H9 (cell line): ENCODE measurements around the gene ERFE. TPM values are rescaled to one million over a fixed set of nuclear protein-coding genes. Genes with fewer than 3 reads are reported as not detected.

ENCODE experiments used
- DNase-seq: peaks from one replicate; pipeline ENCODE4 v3.0.0-alpha.2; 2017
- H2AFZ ChIP-seq: one replicate; pipeline ENCODE4 v1.6.1; 2013; ENCODE audit warnings: mild to moderate bottlenecking, low read length, control low read depth, moderate library complexity
- H2AK5ac ChIP-seq: 2 replicates; pipeline ENCODE4 v1.6.1; 2013; ENCODE audit warnings: low read length, control low read depth, mixed read lengths; ENCODE audit not compliant: insufficient read length
- H2BK120ac ChIP-seq: one replicate; pipeline ENCODE4 v1.6.1; 2013; ENCODE audit warnings: low read depth, mild to moderate bottlenecking, low read length, control low read depth, inconsistent platforms; ENCODE audit not compliant: poor library complexity, severe bottlenecking
- H2BK12ac ChIP-seq: 2 replicates; pipeline ENCODE4 v1.6.1; 2013; ENCODE audit warnings: low read length, control low read depth, mixed read lengths, low read depth; ENCODE audit not compliant: insufficient read length
- H2BK15ac ChIP-seq: 2 replicates; pipeline ENCODE4 v1.6.1; 2013; ENCODE audit warnings: low read depth, low read length, control low read depth
- H2BK20ac ChIP-seq: one replicate; pipeline ENCODE4 v1.6.1; 2013; ENCODE audit warnings: low read depth, mild to moderate bottlenecking, low read length, control low read depth, inconsistent platforms; ENCODE audit not compliant: poor library complexity, severe bottlenecking
- H2BK5ac ChIP-seq: 2 replicates; pipeline ENCODE4 v1.6.1; 2013; ENCODE audit warnings: low read length, control low read depth, mixed read lengths; ENCODE audit not compliant: insufficient read length
- H3K14ac ChIP-seq: 2 replicates; pipeline ENCODE4 v1.6.1; 2013; ENCODE audit warnings: low read length, control low read depth; ENCODE audit not compliant: insufficient read depth
- H3K18ac ChIP-seq: 2 replicates; pipeline ENCODE4 v1.6.1; 2013; ENCODE audit warnings: low read depth, mild to moderate bottlenecking, mixed read lengths, low read length, control low read depth; ENCODE audit not compliant: insufficient read length
- H3K23ac ChIP-seq: 2 replicates; pipeline ENCODE4 v1.6.1; 2013; ENCODE audit warnings: low read length, control low read depth, mixed read lengths, low read depth; ENCODE audit not compliant: insufficient read length
- H3K23me2 ChIP-seq: 2 replicates; pipeline ENCODE4 v1.6.1; 2013; ENCODE audit warnings: low read depth, mild to moderate bottlenecking, mixed read lengths, low read length, control low read depth; ENCODE audit not compliant: insufficient read length, poor library complexity, severe bottlenecking
- H3K27ac ChIP-seq: 2 replicates; pipeline ENCODE4 v1.5.1; 2013; ENCODE audit warnings: low read length, control low read depth, mixed read lengths, low read depth; ENCODE audit not compliant: insufficient read length
- H3K27me3 ChIP-seq: 2 replicates; pipeline ENCODE4 v1.6.1; 2013; ENCODE audit warnings: low read length, control low read depth, inconsistent platforms; ENCODE audit not compliant: insufficient read depth
- H3K4ac ChIP-seq: 2 replicates; pipeline ENCODE4 v1.6.1; 2013; ENCODE audit warnings: low read depth, mild to moderate bottlenecking, control low read depth, inconsistent platforms, low read length, moderate library complexity
- H3K4me1 ChIP-seq: 2 replicates; pipeline ENCODE4 v1.6.1; 2013; ENCODE audit warnings: low read length, control low read depth, inconsistent platforms; ENCODE audit not compliant: insufficient read depth
- H3K4me2 ChIP-seq: 2 replicates; pipeline ENCODE4 v1.6.1; 2013; ENCODE audit warnings: low read length, control low read depth, mixed read lengths; ENCODE audit not compliant: insufficient read length, insufficient read depth
- H3K56ac ChIP-seq: 2 replicates; pipeline ENCODE4 v1.6.1; 2013; ENCODE audit warnings: low read depth, mild to moderate bottlenecking, mixed read lengths, low read length, control low read depth; ENCODE audit not compliant: insufficient read length
- H3K79me1 ChIP-seq: 2 replicates; pipeline ENCODE4 v1.6.1; 2013; ENCODE audit warnings: low read depth, mild to moderate bottlenecking, moderate library complexity, low read length, control low read depth, inconsistent platforms; ENCODE audit not compliant: insufficient read depth, poor library complexity, severe bottlenecking
- H3K79me2 ChIP-seq: 2 replicates; pipeline ENCODE4 v1.6.1; 2013; ENCODE audit warnings: low read length, control low read depth, inconsistent platforms; ENCODE audit not compliant: insufficient read depth
- H3K9ac ChIP-seq: 2 replicates; pipeline ENCODE4 v1.6.1; 2013; ENCODE audit warnings: low read length, control low read depth, mixed read lengths; ENCODE audit not compliant: insufficient read length; ENCODE audit errors: extremely low read depth
- H3K9me3 ChIP-seq: one replicate; pipeline ENCODE4 v1.6.1; 2013; ENCODE audit warnings: low read depth, low read length, inconsistent platforms; ENCODE audit not compliant: control insufficient read depth
- H3T11ph ChIP-seq: one replicate; pipeline ENCODE4 v1.6.1; 2013; ENCODE audit warnings: mild to moderate bottlenecking, low read length, control low read depth, inconsistent platforms
- H4K20me1 ChIP-seq: one replicate; pipeline ENCODE4 v1.6.1; 2013; ENCODE audit not compliant: control insufficient read depth, insufficient read length, insufficient read depth
- H4K5ac ChIP-seq: 2 replicates; pipeline ENCODE4 v1.6.1; 2013; ENCODE audit warnings: low read depth, mild to moderate bottlenecking, mixed read lengths, low read length, control low read depth; ENCODE audit not compliant: insufficient read length
- H4K8ac ChIP-seq: replicated peaks from 2 replicates; pipeline ENCODE4 v1.6.1; 2013; ENCODE audit warnings: low read length, control low read depth, mixed read lengths, low read depth; ENCODE audit not compliant: insufficient read length
- H4K91ac ChIP-seq: 2 replicates; pipeline ENCODE4 v1.6.1; 2013; ENCODE audit warnings: low read depth, mild to moderate bottlenecking, moderate library complexity, mixed read lengths, low read length, control low read depth; ENCODE audit not compliant: insufficient read length
- H3K27ac Mint-ChIP-seq, 3 experiments: 2 replicates in 2 of 3; 3 replicates in 1 of 3; pipeline ENCODE4 v1.8.0; 2020 to 2021; ENCODE audit warnings: mixed read lengths in 3 of 3, mild to moderate bottlenecking in 1 of 3, moderate library complexity in 1 of 3
- H3K27me3 Mint-ChIP-seq: 2 replicates; pipeline ENCODE4 v1.8.0; 2021; ENCODE audit warnings: low read depth, mild to moderate bottlenecking, moderate library complexity, mixed read lengths
- H3K36me3 Mint-ChIP-seq, 3 experiments: 2 replicates in 2 of 3; 3 replicates in 1 of 3; pipeline ENCODE4 v1.8.0; 2020 to 2021; ENCODE audit warnings: low read depth in 3 of 3, mixed read lengths in 3 of 3; ENCODE audit not compliant: insufficient read depth in 1 of 3
- H3K4me1 Mint-ChIP-seq, 2 experiments: 2 replicates each; pipeline ENCODE4 v1.8.0; 2020; ENCODE audit warnings: mixed read lengths in 2 of 2
- H3K4me3 Mint-ChIP-seq, 2 experiments: 2 replicates in 1 of 2; 3 replicates in 1 of 2; pipeline ENCODE4 v1.8.0; 2020 to 2021; ENCODE audit warnings: mild to moderate bottlenecking in 2 of 2, mixed read lengths in 2 of 2, moderate library complexity in 1 of 2
- H3K9me3 Mint-ChIP-seq, 2 experiments: 2 replicates in 1 of 2; 3 replicates in 1 of 2; pipeline ENCODE4 v1.8.0; 2020; ENCODE audit warnings: mild to moderate bottlenecking in 2 of 2, mixed read lengths in 2 of 2, moderate library complexity in 1 of 2
- CTCF ChIP-seq: fragments of 200-600 bp; sonication (generic); conservative IDR thresholded peaks from 3 replicates; pipeline ENCODE4 v1.8.0; 2021; ENCODE audit warnings: antibody characterized with exemption, mild to moderate bottlenecking
- WGBS: extraction: QIAGEN DNeasy Blood & Tissue Kit; methylation state at CpG from one replicate; pipeline ENCODE4 v1.1.7; 2013; ENCODE audit warnings: missing lambda C conversion rate, low lambda C conversion rate, mixed read lengths; ENCODE audit not compliant: insufficient read length; ENCODE audit errors: extremely low coverage; 5-methylcytosine and 5-hydroxymethylcytosine counted together
- total RNA-seq: library from RNA; stranded (reverse); gene quantifications from 2 replicates; pipeline ENCODE4 v1.2.1, GENCODE V29; 2021

ERFE gene
- total RNA-seq, 1 experiment from 2014 or later = 2.1 TPM

DNA sequence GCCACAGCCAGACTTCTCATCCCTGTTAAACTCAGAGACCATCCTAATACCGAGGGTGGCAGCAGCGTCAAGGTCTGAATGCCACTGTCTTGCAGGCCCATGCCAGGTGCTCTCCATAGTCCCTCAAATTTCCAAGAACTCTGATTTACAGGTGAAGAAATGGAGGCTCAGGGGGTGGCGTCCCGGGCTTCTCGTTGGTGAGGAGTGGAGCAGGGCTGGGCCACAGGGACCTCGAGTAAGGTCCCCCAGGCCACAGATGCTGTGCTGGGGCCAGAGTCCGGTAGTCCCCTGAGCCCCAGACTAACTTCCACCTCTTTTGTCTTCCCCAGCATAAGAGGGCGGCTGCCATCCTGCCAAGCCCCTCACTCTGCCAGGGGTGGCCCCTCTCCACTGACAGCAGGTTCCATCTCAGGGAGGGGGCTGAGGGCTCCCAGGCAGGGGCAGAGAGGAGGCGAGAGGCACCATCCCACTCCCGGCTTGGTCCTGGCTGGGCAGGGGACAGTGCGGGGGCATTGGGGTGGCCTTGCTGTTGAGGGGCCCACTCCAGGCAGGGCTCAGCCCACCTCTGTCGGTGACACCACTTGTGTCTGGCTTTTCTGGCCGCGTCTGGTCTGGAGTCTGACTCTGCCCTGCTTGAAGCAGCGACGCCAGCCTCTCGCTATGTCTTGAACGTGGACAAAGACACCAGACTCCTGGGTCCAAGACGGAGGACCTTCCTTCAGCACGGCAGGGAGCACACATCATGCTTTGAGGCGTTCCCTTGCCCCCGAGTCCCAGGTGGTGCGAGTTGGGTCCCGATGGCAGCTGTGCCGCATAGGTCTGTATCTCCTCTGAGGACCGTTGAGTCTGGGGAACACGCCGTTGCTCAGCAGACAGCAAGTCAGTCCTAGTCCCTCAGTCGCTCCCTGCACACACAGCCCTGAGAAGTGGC lies 36.2 kb upstream of the ERFE start:
- Histone ChIP-seq H2BK20ac (no peak overlapping the region), H2AFZ (no peak overlapping the region), H4K8ac (no peak overlapping the region), H3K9ac (no peak overlapping the region), H3K23me2 (no peaks in the 10 kb centered on the region), H4K5ac (no peak overlapping the region), H3K27me3 (no peaks in the 10 kb centered on the region), H3K79me2 (no peaks in the 10 kb centered on the region), H3T11ph (no peak overlapping the region), H3K4ac (no peak overlapping the region), H2BK5ac (no peak overlapping the region), H4K91ac (no peak overlapping the region), H2BK12ac (no peak overlapping the region), H2AK5ac (no peak overlapping the region), H3K4me1 (no peaks in the 10 kb centered on the region), H2BK120ac (no peak overlapping the region), H3K27ac (no peak overlapping the region), H3K9me3 (no peaks in the 10 kb centered on the region), H3K79me1 (no peaks in the 10 kb centered on the region), H3K23ac (no peak overlapping the region), H2BK15ac (no peak overlapping the region), H4K20me1 (no peaks in the 10 kb centered on the region), H3K56ac (no peak overlapping the region), H3K14ac (no peak overlapping the region), H3K18ac (no peak overlapping the region), H3K4me2 (no peak overlapping the region)
- DNase-seq = no peak
- no peak overlapping the region; a peak in 1 of 7 replicates for H3K27ac Mint-ChIP-seq
- H3K4me3 Mint-ChIP-seq = no peak overlapping the region
- peaks cover 7% of the 10 kb centered on the region for H3K27me3 Mint-ChIP-seq
- no CpG with 5 or more reads among the region's 29 CpGs for WGBS
- H3K4me1 Mint-ChIP-seq = no peaks in the 10 kb centered on the region
- no peak for TF ChIP-seq CTCF
- peaks cover 0 to 9% of the 10 kb centered on the region in 2 experiments; a peak in 4 of 5 replicates for H3K9me3 Mint-ChIP-seq
- no peaks in the 10 kb centered on the region for H3K36me3 Mint-ChIP-seq
